Fibroblast of mammary gland (primary cell): ENCODE measurements around the gene PLXNB2.
A peak's percentile ranks its signal among the peaks of the same experiment; 100 is the strongest.

Experiments used
- DNase-seq: peaks from one replicate; pipeline ENCODE4 v3.0.0-alpha.2; 2010; ENCODE audit warnings: low read depth
- H3K4me3 ChIP-seq: 2 replicates; pipeline ENCODE4 v1.5.1; 2011; ENCODE audit warnings: low read depth, mild to moderate bottlenecking, low read length, moderate library complexity; ENCODE audit not compliant: control insufficient read depth
- TF ChIP-seq, protein P1 (sequence below): conservative IDR thresholded peaks from 2 replicates; pipeline ENCODE4 v1.5.1; 2011; ENCODE audit warnings: low read depth, low read length, inconsistent platforms; ENCODE audit not compliant: control insufficient read depth, insufficient read depth

PLXNB2 gene

DNA sequence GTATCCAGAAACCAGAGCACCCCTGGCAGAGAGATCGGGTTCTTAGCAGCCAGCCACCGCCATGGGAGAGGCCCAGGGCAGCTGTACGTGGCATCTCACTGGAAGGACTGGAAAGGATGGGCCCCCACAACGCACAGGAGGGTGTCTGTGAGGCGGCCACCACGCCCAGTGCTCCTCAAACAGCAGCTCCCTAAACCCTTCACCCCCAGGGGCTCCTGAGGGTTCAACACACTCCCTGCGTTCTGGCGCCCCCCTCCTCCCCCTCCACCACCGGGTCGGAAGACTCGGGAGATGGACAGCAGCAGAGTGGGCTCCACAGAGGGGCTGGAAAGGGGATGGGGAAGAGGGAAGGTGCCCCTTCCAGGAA is 47.0 kb downstream of the PLXNB2 start:
- H3K4me3 ChIP-seq: peak overlapping the region; percentile 62
- TF ChIP-seq, protein P1, sequence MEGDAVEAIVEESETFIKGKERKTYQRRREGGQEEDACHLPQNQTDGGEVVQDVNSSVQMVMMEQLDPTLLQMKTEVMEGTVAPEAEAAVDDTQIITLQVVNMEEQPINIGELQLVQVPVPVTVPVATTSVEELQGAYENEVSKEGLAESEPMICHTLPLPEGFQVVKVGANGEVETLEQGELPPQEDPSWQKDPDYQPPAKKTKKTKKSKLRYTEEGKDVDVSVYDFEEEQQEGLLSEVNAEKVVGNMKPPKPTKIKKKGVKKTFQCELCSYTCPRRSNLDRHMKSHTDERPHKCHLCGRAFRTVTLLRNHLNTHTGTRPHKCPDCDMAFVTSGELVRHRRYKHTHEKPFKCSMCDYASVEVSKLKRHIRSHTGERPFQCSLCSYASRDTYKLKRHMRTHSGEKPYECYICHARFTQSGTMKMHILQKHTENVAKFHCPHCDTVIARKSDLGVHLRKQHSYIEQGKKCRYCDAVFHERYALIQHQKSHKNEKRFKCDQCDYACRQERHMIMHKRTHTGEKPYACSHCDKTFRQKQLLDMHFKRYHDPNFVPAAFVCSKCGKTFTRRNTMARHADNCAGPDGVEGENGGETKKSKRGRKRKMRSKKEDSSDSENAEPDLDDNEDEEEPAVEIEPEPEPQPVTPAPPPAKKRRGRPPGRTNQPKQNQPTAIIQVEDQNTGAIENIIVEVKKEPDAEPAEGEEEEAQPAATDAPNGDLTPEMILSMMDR: no peak
- DNase-seq: peak; percentile 15

DNA sequence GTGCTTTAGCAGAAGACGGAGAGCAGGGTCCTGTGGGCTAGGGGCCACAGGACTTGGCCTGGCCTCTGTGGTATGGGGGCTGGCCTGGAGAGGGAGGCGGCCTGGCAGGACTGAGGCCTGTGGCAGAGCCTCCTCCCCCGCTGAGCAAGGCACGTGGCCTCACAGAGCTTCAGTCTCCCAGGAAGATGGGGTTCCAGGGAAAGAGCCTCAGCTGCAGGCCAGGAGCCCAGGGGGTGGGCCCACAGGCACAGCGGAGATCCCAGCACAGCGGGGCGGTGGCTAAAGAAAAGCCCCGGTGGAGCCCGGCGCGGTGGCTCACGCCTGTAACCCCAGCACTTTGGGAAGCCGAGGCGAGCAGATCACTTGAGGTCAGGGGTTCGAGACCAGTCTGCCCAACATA is 48.1 kb downstream of the PLXNB2 start:
- H3K4me3 ChIP-seq: no peak overlapping the region
- TF ChIP-seq, protein P1: no peak
- peak; percentile 15 for DNase-seq

DNA sequence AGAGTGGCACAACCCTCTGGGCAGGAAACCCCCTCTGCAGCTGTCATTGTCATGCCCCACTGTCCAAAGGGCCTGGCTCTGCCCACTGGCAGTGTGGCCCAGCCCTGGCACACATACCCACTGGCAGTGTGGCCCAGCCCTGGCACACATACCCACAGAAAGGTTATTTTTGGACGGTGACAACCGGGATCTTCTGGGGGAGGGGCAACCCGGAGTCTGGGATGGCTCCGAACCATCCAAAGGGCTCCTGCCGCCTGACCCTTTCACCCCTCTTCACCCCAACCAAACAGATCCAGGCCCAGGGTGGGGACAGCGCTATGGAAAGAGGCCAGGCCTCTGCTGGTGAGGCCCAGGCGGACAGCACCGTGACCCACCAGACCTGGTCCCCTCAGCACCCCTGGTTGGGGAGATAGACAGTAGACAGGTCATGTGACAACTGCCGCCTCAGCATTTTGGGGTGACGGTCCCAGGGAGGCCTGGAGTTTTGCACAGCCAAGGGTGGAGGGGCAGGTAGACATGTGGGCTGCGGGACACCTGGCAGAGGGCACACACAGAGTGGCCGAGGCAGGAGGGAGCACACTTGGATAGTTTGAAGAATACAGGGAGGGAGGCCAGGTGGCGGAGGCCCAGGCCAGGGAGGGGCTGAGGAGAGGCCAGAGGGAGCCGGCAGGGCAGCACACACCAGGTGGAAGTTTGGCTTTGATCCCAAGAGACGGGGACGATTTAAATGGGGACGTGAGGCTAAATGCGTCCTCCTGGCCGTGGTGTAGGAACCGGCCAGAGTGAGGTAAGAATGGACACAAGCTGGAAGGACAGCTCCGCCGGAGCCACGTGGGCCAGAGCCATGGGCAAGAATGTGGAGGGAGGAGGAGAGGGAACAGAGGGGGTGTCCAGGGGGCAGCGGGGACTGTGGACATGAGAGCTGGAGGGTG is 48.8 kb downstream of the PLXNB2 start:
- TF ChIP-seq, protein P1: no peak
- H3K4me3 ChIP-seq: no peak overlapping the region
- DNase-seq: no peak

DNA sequence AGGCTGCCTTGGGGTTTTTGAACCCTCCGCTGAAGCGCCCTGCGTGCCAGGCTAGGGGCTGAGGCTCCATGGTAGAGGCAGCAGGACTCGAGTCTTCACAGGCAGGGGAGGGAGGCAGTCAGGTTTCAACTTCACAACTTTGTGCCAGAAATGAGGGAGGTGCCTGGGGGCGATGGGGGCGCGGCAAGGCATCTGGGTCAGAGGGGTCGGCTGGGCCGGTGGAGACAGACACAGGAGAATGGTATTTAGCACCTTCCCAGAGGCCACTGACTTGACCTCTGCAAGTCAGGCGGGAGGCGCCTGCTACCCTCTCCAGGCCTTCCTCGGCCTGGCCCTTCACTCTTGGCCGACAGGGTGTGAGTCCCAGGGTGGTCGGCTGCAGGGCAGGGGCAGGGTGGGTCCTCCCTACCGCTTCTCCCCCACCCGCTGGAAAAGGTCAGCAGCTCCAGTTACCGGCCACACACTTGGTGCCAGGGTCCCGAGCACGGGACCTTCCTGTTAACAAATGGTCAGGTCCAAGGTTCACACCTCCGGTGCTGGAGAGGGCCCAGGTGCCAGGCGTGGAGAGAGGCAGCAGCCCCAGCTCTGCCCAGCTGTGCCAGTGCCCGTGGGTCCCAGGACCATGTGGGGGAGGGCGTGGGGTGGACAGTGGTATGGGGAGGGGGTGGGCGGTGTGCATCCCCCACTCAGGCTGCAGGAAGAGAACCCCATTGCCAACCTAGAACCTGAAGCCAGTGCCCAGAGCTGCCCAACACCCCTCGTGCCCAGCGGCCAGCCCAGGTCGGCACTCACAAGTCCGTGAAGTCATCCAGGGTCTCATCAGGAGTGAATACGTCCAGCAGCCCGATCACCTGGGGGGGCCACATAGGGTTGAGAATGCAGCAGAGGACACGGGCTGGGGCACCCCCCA is 49.7 kb downstream of the PLXNB2 start:
- TF ChIP-seq, protein P1: no peak
- no peak for DNase-seq
- no peak overlapping the region for H3K4me3 ChIP-seq

DNA sequence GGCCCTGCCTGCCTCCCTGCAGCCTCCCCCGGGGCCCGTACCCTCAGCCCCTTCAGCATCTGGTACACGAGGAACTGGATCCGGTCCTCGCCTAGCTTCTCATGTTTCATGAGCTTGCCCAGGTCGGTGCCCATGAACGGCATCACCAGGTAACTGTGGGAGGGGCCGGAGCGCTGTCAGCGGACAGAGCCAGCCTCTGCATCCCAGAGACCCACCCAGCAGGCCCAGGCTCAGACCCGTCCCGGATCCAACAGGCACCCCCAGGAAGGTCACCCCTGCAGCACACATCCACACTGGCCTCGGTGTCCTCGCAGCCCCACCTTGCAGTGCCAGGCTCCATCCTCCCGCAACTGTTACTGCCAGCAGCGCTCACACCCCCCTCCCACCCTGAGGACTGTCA is 50.4 kb downstream of the PLXNB2 start:
- no peak overlapping the region for H3K4me3 ChIP-seq
- TF ChIP-seq, protein P1: no peak
- DNase-seq: no peak

DNA sequence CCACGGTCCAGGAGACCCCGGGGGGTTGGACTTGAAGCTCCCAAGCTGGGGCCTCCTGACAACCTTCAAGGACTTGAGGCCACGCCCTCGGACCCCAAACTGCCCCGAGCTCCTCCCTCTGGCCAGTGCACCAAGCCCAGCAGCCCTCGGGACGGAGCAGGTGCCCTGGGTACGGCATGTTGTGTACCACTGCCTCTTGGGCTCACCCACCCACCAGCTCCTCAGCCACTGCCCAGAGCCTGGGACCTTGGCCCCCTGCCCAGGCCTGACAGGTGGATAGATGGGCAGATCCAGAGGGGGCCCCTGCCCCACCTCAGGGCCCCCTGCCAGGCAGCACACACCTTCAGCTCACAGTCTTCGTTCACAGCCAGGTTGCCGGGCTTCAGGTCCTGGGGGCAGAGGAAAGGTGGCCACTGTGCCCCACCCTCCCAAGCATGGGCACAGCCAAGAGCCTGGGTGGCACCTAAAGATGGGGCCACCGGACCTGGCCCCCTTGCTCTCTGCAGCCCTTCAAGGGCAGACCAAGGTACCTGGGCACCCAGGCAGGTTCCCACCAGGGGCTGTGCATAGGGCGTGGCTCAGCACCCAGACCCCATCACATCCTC is 51.1 kb downstream of the PLXNB2 start:
- H3K4me3 ChIP-seq: no peak overlapping the region
- TF ChIP-seq, protein P1: no peak

More for the DNA sequence above, 51.1 kb downstream of the PLXNB2 start:
- no peak for DNase-seq
